Coronary artery (tissue), 2 donors: ENCODE results near the gene TBCCD1.

ENCODE experiments used
- DNase-seq: peaks from one replicate; pipeline ENCODE4 v3.0.0-alpha.2; 2017; ENCODE audit warnings: low spot score
- H3K27ac ChIP-seq, 2 donors: fragments of 200-600 bp; sonication (generic); one replicate each; pipeline ENCODE4 v1.5.1; 2016 to 2019
- H3K4me3 ChIP-seq: fragments of 200-600 bp; sonication (generic); 2 replicates; pipeline ENCODE4 v1.5.1; 2016; ENCODE audit warnings: mild to moderate bottlenecking, moderate library complexity
- CTCF ChIP-seq: fragments of 200-600 bp; sonication (generic); IDR thresholded peaks from one replicate; pipeline ENCODE4 v1.5.1; 2019; ENCODE audit warnings: antibody characterized with exemption

TBCCD1 gene

DNA sequence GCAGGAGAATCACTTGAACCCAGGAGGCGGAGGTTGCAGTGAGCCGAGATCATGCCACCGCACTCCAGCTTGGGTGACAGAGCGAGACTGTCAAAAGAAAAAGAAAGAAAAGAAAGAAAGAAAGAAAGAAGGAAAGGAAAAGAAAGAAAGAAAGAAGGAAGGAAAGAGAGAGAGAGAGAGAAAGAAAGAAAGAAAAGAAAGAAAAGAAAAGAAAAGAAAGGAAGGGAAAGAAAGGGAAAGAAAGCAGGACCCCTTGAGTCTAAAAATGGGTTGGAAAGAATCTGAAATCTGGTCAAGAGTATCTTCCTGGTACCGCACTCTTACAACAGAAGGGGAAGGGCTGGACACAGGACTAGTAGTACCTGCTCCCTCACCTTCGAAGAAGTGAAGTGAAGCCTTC, 42.5 kb downstream of the TBCCD1 start:
- DNase-seq: no peak
- TF ChIP-seq CTCF: no peak

DNA sequence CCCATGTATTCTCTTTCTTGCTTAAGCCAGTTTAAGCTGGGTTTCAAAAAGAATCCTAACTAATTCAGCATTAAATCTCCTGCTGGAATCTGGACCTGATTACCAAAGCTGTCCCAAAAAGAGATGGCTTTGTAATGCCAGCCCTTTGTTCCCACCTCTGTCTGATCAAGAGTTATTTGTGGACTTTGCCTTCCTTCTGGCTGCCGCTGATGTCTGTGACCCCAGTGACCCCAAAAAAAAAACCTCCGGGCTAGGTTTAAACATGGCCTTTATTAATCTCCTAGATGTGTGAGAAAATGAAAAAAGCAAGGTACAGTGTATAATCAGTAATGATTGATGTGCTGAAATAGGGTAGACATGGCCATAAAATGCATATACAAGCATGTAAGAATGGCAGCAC, 43.7 kb downstream of the TBCCD1 start:
- no peak for TF ChIP-seq CTCF
- no peak overlapping the region for H3K27ac ChIP-seq
- DNase-seq: no peak
- H3K4me3 ChIP-seq: no peak overlapping the region

More for the DNA sequence above, 42.5 kb downstream of the TBCCD1 start:
- no peak overlapping the region for H3K27ac ChIP-seq
- H3K4me3 ChIP-seq: no peak overlapping the region

DNA sequence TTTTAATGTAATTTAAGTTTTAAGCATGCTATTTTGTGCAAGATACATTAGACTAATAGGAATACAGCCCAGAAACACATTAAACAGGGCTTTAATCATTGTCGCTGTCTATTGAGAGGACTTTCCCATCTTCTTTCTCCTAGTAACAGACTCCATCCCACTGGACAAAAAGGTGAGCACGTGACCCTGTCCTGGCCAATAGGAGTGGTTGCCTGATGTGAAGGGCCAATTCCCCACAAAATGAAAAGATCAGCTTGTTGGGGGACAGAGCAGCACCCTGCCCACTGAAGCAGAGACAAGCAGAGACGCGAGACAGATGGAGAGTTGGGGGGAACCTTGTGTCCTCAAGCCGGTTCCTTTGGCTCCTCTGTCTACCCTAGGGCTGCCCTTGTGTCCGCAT, 44.1 kb downstream of the TBCCD1 start:
- no peak for TF ChIP-seq CTCF
- Histone ChIP-seq H3K27ac (no peak overlapping the region), H3K4me3 (no peak overlapping the region)
- no peak for DNase-seq

- Histone ChIP-seq H3K4me3 (no peak overlapping the region), H3K27ac (no peak overlapping the region)
- no peak for DNase-seq
- TF ChIP-seq CTCF: no peak
These were observed 45.9 kb downstream of the TBCCD1 start for GRCh38 chr3:186520957-186521842.

DNA sequence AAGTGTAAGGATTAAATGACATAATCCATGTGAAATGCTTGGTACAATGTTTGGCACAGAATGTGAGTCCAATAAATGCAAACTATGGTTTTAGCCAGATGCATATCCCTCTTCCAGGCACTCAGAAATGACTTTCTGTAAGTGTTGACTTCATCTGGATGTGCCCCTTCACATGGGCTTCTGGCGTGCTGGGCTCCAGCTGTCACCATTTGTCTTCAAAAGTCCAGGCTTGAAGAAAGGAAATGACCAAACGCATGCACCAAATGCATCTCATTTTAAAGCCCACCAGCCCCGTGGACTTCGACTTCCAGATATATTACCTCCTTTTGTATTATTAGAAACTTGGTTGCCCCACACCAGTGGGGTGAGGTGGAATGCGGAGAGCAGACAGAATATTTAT, 46.7 kb downstream of the TBCCD1 start:
- no peak overlapping the region for H3K27ac ChIP-seq
- no peak for TF ChIP-seq CTCF
- no peak overlapping the region for H3K4me3 ChIP-seq
- no peak for DNase-seq

- no peak overlapping the region for H3K27ac ChIP-seq
- no peak for TF ChIP-seq CTCF
- no peak overlapping the region for H3K4me3 ChIP-seq
- no peak for DNase-seq
These were observed 48.0 kb downstream of the TBCCD1 start for GRCh38 chr3:186519021-186519658.

DNA sequence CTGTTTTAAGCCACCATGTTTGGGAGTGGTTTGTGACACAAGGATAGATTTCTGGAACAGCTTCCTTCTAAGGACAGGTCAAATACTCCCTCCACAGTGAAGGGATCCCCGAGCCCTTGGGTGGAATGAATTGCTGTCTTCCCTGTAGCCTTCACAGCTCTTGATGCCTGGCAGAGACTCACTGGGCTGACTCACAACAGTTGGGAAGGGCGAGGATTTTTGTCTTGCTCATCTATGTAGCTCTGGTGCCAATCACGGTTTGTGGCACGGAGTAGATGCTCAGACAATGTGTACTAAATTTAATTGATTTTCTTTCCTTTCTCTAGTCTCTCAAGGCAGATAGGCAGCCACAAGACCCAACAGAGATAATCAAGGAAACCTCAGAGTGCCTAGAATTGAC, 49.9 kb downstream of the TBCCD1 start:
- no peak for TF ChIP-seq CTCF
- Histone ChIP-seq H3K27ac (no peak overlapping the region), H3K4me3 (no peak overlapping the region)
- DNase-seq: no peak
